Type B pancreatic cell (in vitro differentiated cells): ENCODE data around the gene LACC1. TPM values are rescaled to one million over a fixed set of nuclear protein-coding genes. Genes with fewer than 3 reads are reported as not detected.

Experiments
- DNase-seq: peaks from one replicate; pipeline ENCODE4 v3.0.0; 2021; ENCODE audit warnings: mixed read lengths; ENCODE audit not compliant: unreplicated experiment; ENCODE audit errors: extremely low spot score
- H3K27ac Mint-ChIP-seq: 2 replicates; pipeline ENCODE4 v1.8.0; 2021; ENCODE audit warnings: mild to moderate bottlenecking, mixed read lengths
- H3K27me3 Mint-ChIP-seq: 2 replicates; pipeline ENCODE4 v1.8.0; 2021; ENCODE audit warnings: mixed read lengths
- H3K36me3 Mint-ChIP-seq: 2 replicates; pipeline ENCODE4 v1.8.0; 2021; ENCODE audit warnings: mixed read lengths
- H3K4me1 Mint-ChIP-seq: one replicate; pipeline ENCODE4 v1.8.0; 2021; ENCODE audit warnings: mixed read lengths; ENCODE audit not compliant: unreplicated experiment
- H3K4me3 Mint-ChIP-seq: 2 replicates; pipeline ENCODE4 v1.8.0; 2021; ENCODE audit warnings: mild to moderate bottlenecking, mixed read lengths
- H3K9me3 Mint-ChIP-seq: 2 replicates; pipeline ENCODE4 v1.8.0; 2021; ENCODE audit warnings: mixed read lengths
- CTCF ChIP-seq: fragments of 200-600 bp; sonication (generic); conservative IDR thresholded peaks from 2 replicates; pipeline ENCODE4 v1.5.0; 2021; ENCODE audit warnings: antibody characterized with exemption, mild to moderate bottlenecking
- total RNA-seq: library from RNA; stranded (reverse); gene quantifications from 2 replicates; pipeline ENCODE4 v1.2.1, GENCODE V29; 2021; ENCODE audit warnings: low replicate concordance

Gene LACC1
- total RNA-seq, 1 donor from 2014 or later = 4.4 TPM

GRCh38 chr13:43864921-43865320, 14.8 kb upstream of the LACC1 start:
- Mint-ChIP-seq H3K36me3 (peaks cover 30% of the 10 kb centered on the region), H3K4me3 (no peak overlapping the region), H3K4me1 (no peaks in the 10 kb centered on the region), H3K27ac (no peak overlapping the region), H3K9me3 (peaks cover 6% of the 10 kb centered on the region), H3K27me3 (no peaks in the 10 kb centered on the region)
- no peak for DNase-seq
- TF ChIP-seq CTCF = no peak

GRCh38 chr13:43865892-43866291, 13.8 kb upstream of the LACC1 start:
- TF ChIP-seq CTCF = no peak
- Mint-ChIP-seq H3K27ac (no peak overlapping the region), H3K9me3 (peaks cover 6% of the 10 kb centered on the region), H3K36me3 (peaks cover 25% of the 10 kb centered on the region), H3K4me3 (no peak overlapping the region), H3K27me3 (no peaks in the 10 kb centered on the region), H3K4me1 (no peaks in the 10 kb centered on the region)
- no peak for DNase-seq

- DNase-seq = no peak
- Mint-ChIP-seq H3K9me3 (no peaks in the 10 kb centered on the region), H3K27me3 (no peaks in the 10 kb centered on the region), H3K27ac (no peak overlapping the region), H3K36me3 (peaks cover 5% of the 10 kb centered on the region), H3K4me3 (no peak overlapping the region), H3K4me1 (no peaks in the 10 kb centered on the region)
- TF ChIP-seq CTCF = no peak
These were observed 7.5 kb upstream of the LACC1 start for GRCh38 chr13:43872181-43872580.

- H3K27ac Mint-ChIP-seq = no peak overlapping the region
- no peak overlapping the region for H3K4me3 Mint-ChIP-seq
- DNase-seq = no peak
- peaks cover 12% of the 10 kb centered on the region for H3K4me1 Mint-ChIP-seq
- peak; percentile 81 for TF ChIP-seq CTCF
- H3K36me3 Mint-ChIP-seq = no peaks in the 10 kb centered on the region
- H3K9me3 Mint-ChIP-seq = no peaks in the 10 kb centered on the region
- no peaks in the 10 kb centered on the region for H3K27me3 Mint-ChIP-seq
These were observed 5.1 kb upstream of the LACC1 start for GRCh38 chr13:43874504-43875092.

GRCh38 chr13:43876366-43876765, 3.3 kb upstream of the LACC1 start:
- no peaks in the 10 kb centered on the region for H3K9me3 Mint-ChIP-seq
- H3K36me3 Mint-ChIP-seq = no peaks in the 10 kb centered on the region
- DNase-seq = no peak
- H3K27me3 Mint-ChIP-seq = peaks cover 14% of the 10 kb centered on the region
- H3K4me1 Mint-ChIP-seq = peaks cover 12% of the 10 kb centered on the region
- no peak overlapping the region for H3K27ac Mint-ChIP-seq
- no peak for TF ChIP-seq CTCF
- H3K4me3 Mint-ChIP-seq = no peak overlapping the region

- Mint-ChIP-seq H3K4me3 (peak overlapping the region; percentile 94), H3K27ac (peak overlapping the region; percentile 78), H3K27me3 (peaks cover 22% of the 10 kb centered on the region)
These were observed 2.4 kb upstream of the LACC1 start for GRCh38 chr13:43877326-43877725.

More at GRCh38 chr13:43877326-43877725, 2.4 kb upstream of the LACC1 start:
- H3K4me1 Mint-ChIP-seq = peaks cover 12% of the 10 kb centered on the region
- DNase-seq = no peak
- H3K36me3 Mint-ChIP-seq = no peaks in the 10 kb centered on the region
- no peaks in the 10 kb centered on the region for H3K9me3 Mint-ChIP-seq
- TF ChIP-seq CTCF = no peak
